Stimulated activated CD4-positive, alpha-beta T cell treated with anti-CD3 and anti-CD28 coated beads, Interleukin-15, amount 100 ng/mL, for 48 hours (primary cell): ENCODE data around the gene UBAP1L.
"Not testable (repeated sequence)": the region's sequence is repeated elsewhere in the genome, so short reads cannot be mapped to it uniquely, and the experiment has no call there.

Experiments
- DNase-seq, 2 donors: peaks; one replicate each; pipeline ENCODE4 v3.0.0-alpha.2; 2020; ENCODE audit warnings: low read depth in 2 of 2

UBAP1L gene

GRCh38 chr15:65099801-65100200, 15.2 kb downstream of the UBAP1L start:
- not testable (repeated sequence) for DNase-seq

GRCh38 chr15:65099336-65099735, 15.7 kb downstream of the UBAP1L start:
- no peak for DNase-seq

- DNase-seq, result no peak
Measured at GRCh38 chr15:65097651-65098263, 17.2 kb downstream of the UBAP1L start.

GRCh38 chr15:65096481-65097385, 18.3 kb downstream of the UBAP1L start:
- no peak for DNase-seq

- no peak for DNase-seq
Measured at GRCh38 chr15:65095747-65096104, 19.3 kb downstream of the UBAP1L start.

GRCh38 chr15:65095011-65095746, 19.8 kb downstream of the UBAP1L start:
- DNase-seq, result no peak

- DNase-seq, result no peak
Measured at GRCh38 chr15:65094294-65094995, 20.6 kb downstream of the UBAP1L start.

GRCh38 chr15:65093793-65094170, 21.2 kb downstream of the UBAP1L start:
- DNase-seq, result not testable (repeated sequence)

GRCh38 chr15:65092911-65093792, 21.8 kb downstream of the UBAP1L start:
- DNase-seq, result no peak

- DNase-seq, result no peak
Measured at GRCh38 chr15:65091946-65092770, 22.8 kb downstream of the UBAP1L start.

GRCh38 chr15:65089206-65089824, 25.7 kb downstream of the UBAP1L start:
- DNase-seq, result no peak

GRCh38 chr15:65088643-65089021, 26.4 kb downstream of the UBAP1L start:
- DNase-seq, result no peak

GRCh38 chr15:65087873-65088642, 26.9 kb downstream of the UBAP1L start:
- no peak for DNase-seq

- DNase-seq, result no peak
Measured at GRCh38 chr15:65087411-65087810, 27.6 kb downstream of the UBAP1L start.

- DNase-seq, result no peak
Measured at GRCh38 chr15:65086680-65087111, 28.3 kb downstream of the UBAP1L start.

- peak in 1 of 2 donors; percentile 10 for DNase-seq
Measured at GRCh38 chr15:65085990-65086679, 28.9 kb downstream of the UBAP1L start.

GRCh38 chr15:65085207-65085753, 29.7 kb downstream of the UBAP1L start:
- DNase-seq, result no peak
